OCI-LY1 (cell line): ENCODE results near the gene CYB5R4.

ENCODE experiments used
- H2AFZ ChIP-seq: fragments of 200-600 bp; sonication (generic), shearing (Covaris generic); 2 replicates; pipeline ENCODE4 v1.6.0; 2014; ENCODE audit warnings: antibody characterized with exemption, mild to moderate bottlenecking, low read length
- H3F3A ChIP-seq: fragments of 200-600 bp; sonication (generic), shearing (Covaris generic); 2 replicates; pipeline ENCODE4 v1.6.0; 2014; ENCODE audit warnings: mild to moderate bottlenecking, antibody characterized with exemption, low read length, moderate library complexity; ENCODE audit not compliant: insufficient read depth
- H3K27ac ChIP-seq: fragments of 200-600 bp; sonication (generic); 2 replicates; pipeline ENCODE4 v1.5.1; 2014; ENCODE audit warnings: low read length, mixed run types, mild to moderate bottlenecking, low read depth; ENCODE audit not compliant: poor library complexity, severe bottlenecking
- H3K27me3 ChIP-seq: fragments of 200-600 bp; sonication (generic); 2 replicates; pipeline ENCODE4 v1.6.0; 2014; ENCODE audit warnings: antibody characterized with exemption, mild to moderate bottlenecking, low read length, moderate library complexity; ENCODE audit not compliant: insufficient read depth
- H3K36me3 ChIP-seq: fragments of 200-600 bp; sonication (generic); 2 replicates; pipeline ENCODE4 v1.6.1; 2014; ENCODE audit warnings: mild to moderate bottlenecking, antibody characterized with exemption, low read length, moderate library complexity, mixed read lengths; ENCODE audit not compliant: insufficient read depth
- H3K4me1 ChIP-seq: fragments of 200-600 bp; sonication (generic); 2 replicates; pipeline ENCODE4 v1.5.1; 2014; ENCODE audit warnings: mild to moderate bottlenecking, low read length, moderate library complexity; ENCODE audit not compliant: insufficient read depth, severe bottlenecking
- H3K4me2 ChIP-seq: fragments of 200-600 bp; sonication (generic), shearing (Covaris generic); 2 replicates; pipeline ENCODE4 v1.6.1; 2014; ENCODE audit warnings: low read length
- H3K4me3 ChIP-seq: fragments of 200-600 bp; sonication (generic); 2 replicates; pipeline ENCODE4 v1.5.1; 2014; ENCODE audit warnings: low read length, low read depth, mild to moderate bottlenecking, mixed read lengths; ENCODE audit not compliant: poor library complexity, severe bottlenecking
- H3K79me2 ChIP-seq: fragments of 200-600 bp; shearing (Covaris generic); 2 replicates; pipeline ENCODE4 v1.6.1; 2016; ENCODE audit warnings: mixed run types, low read length, mixed read lengths; ENCODE audit not compliant: insufficient read depth
- H3K9ac ChIP-seq: fragments of 200-600 bp; sonication (generic), shearing (Covaris generic); 2 replicates; pipeline ENCODE4 v1.6.1; 2014; ENCODE audit warnings: mild to moderate bottlenecking, low read length, mixed read lengths
- H3K9me2 ChIP-seq: fragments of 200-600 bp; sonication (generic), shearing (Covaris generic); 2 replicates; pipeline ENCODE4 v1.6.1; 2014; ENCODE audit warnings: low read depth, mild to moderate bottlenecking, low read length, mixed read lengths
- H3K9me3 ChIP-seq: fragments of 200-600 bp; shearing (Covaris generic); 2 replicates; pipeline ENCODE4 v1.6.1; 2014; ENCODE audit warnings: low read length, mixed read lengths
- H4K20me1 ChIP-seq: fragments of 200-600 bp; sonication (generic), shearing (Covaris generic); 2 replicates; pipeline ENCODE4 v1.6.0; 2016; ENCODE audit warnings: mild to moderate bottlenecking, low read length; ENCODE audit not compliant: insufficient read depth
- EZH2 ChIP-seq: fragments of 200-600 bp; sonication (generic), shearing (Covaris generic); IDR thresholded peaks from 2 replicates; pipeline ENCODE4 v1.8.0; 2017; ENCODE audit warnings: borderline replicate concordance, mixed run types, mild to moderate bottlenecking, antibody characterized with exemption, low read length, moderate library complexity, mixed read lengths
- TF ChIP-seq, protein P1 (sequence below): fragments of 200-600 bp; sonication (generic), shearing (Covaris generic); IDR thresholded peaks from 2 replicates; pipeline ENCODE4 v1.5.1; 2017; ENCODE audit warnings: mild to moderate bottlenecking, antibody characterized with exemption, low read length, moderate library complexity, mixed read lengths

CYB5R4 gene

DNA sequence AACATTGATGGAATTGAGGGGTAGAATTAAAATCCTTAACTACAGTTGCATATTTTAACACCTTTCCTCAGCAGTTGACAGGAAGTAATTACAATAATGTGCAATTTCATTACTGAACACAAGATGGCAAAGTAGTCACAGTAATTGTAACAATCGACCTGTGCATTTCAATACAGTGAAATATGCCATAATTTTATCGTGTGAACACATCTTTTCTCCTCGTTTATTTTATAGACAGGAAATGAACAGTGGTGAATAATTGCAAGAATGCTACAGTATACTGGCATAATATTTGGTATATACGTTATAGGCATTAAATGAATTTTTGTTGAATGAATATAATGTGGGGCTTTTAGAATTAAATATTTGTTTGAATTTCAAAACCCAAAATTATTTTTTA lies 25.0 kb downstream of the CYB5R4 start:
- H3K4me1 ChIP-seq, result peaks cover 4% of the 10 kb centered on the region
- H3K9me2 ChIP-seq, result no peaks in the 10 kb centered on the region
- H3K79me2 ChIP-seq, result peaks cover 14% of the 10 kb centered on the region
- no peak overlapping the region for H2AFZ ChIP-seq
- no peaks in the 10 kb centered on the region for H3F3A ChIP-seq
- H3K9ac ChIP-seq, result no peak overlapping the region
- H3K36me3 ChIP-seq, result no peaks in the 10 kb centered on the region
- no peak overlapping the region for H3K4me2 ChIP-seq
- no peaks in the 10 kb centered on the region for H4K20me1 ChIP-seq
- TF ChIP-seq, protein P1, sequence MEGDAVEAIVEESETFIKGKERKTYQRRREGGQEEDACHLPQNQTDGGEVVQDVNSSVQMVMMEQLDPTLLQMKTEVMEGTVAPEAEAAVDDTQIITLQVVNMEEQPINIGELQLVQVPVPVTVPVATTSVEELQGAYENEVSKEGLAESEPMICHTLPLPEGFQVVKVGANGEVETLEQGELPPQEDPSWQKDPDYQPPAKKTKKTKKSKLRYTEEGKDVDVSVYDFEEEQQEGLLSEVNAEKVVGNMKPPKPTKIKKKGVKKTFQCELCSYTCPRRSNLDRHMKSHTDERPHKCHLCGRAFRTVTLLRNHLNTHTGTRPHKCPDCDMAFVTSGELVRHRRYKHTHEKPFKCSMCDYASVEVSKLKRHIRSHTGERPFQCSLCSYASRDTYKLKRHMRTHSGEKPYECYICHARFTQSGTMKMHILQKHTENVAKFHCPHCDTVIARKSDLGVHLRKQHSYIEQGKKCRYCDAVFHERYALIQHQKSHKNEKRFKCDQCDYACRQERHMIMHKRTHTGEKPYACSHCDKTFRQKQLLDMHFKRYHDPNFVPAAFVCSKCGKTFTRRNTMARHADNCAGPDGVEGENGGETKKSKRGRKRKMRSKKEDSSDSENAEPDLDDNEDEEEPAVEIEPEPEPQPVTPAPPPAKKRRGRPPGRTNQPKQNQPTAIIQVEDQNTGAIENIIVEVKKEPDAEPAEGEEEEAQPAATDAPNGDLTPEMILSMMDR, result peak; percentile 80
- no peak for TF ChIP-seq EZH2
- H3K4me3 ChIP-seq, result no peak overlapping the region
- H3K9me3 ChIP-seq, result peaks cover 2% of the 10 kb centered on the region; the same call in 1 of the 2 replicates
- no peak overlapping the region for H3K27ac ChIP-seq
- no peaks in the 10 kb centered on the region for H3K27me3 ChIP-seq

DNA sequence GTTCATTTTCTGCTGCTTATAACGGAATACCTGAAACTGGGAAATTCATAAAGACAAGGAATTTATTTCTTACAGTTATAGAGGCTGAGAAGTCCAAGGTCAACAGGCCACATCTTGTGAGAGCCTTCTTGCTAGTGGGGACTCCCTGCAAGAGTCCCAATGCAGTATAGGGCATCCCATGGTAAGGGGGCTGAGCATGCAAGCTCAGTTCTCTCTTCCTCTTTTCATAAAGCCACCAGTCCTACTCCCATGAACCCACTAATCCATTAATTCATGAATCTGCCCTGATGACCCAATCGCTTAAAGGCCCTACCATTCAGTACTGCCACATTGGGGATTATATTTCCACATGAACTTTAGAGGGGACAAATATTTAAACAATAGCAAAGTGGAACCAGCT lies 26.5 kb downstream of the CYB5R4 start:
- no peak overlapping the region for H3K9ac ChIP-seq
- H3K79me2 ChIP-seq, result peaks cover 5% of the 10 kb centered on the region
- no peaks in the 10 kb centered on the region for H3K27me3 ChIP-seq
- H4K20me1 ChIP-seq, result no peaks in the 10 kb centered on the region
- H3K9me2 ChIP-seq, result no peaks in the 10 kb centered on the region
- no peak overlapping the region for H2AFZ ChIP-seq
- H3K36me3 ChIP-seq, result no peaks in the 10 kb centered on the region
- TF ChIP-seq EZH2, result no peak
- TF ChIP-seq, protein P1, result no peak
- no peaks in the 10 kb centered on the region for H3F3A ChIP-seq
- no peak overlapping the region for H3K4me3 ChIP-seq
- no peak overlapping the region for H3K4me2 ChIP-seq
- no peak overlapping the region for H3K27ac ChIP-seq
- peaks cover under 1% of the 10 kb centered on the region for H3K4me1 ChIP-seq
- peaks cover 2% of the 10 kb centered on the region; the same call in 1 of the 2 replicates for H3K9me3 ChIP-seq

DNA sequence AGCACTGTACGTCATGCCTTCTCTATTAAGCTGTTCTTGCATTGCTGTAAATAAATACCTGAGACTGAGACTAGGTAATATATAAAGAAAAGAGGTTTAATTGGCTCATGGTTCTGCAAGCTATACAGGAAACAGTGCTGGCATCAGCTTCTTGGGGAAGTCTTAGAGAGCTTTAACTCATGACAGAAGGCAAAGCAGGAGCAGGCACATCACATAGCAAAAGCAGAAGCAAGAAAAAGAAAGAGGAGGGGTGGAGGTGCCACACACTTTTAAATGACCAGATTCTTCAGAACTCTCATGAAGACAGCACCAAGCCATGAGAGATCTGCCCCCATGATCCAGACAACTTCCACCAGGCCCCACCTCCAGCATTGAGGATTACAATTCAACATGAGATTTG lies 30.1 kb downstream of the CYB5R4 start:
- no peaks in the 10 kb centered on the region for H4K20me1 ChIP-seq
- no peaks in the 10 kb centered on the region for H3K79me2 ChIP-seq
- no peaks in the 10 kb centered on the region for H3F3A ChIP-seq

More for the DNA sequence above, 30.1 kb downstream of the CYB5R4 start:
- Histone ChIP-seq H3K4me2 (no peak overlapping the region), H3K4me3 (no peak overlapping the region), H3K9ac (no peak overlapping the region), H3K27ac (no peak overlapping the region), H2AFZ (no peak overlapping the region), H3K4me1 (no peaks in the 10 kb centered on the region), H3K9me3 (peaks cover 2% of the 10 kb centered on the region; the same call in 1 of the 2 replicates), H3K36me3 (peaks cover 4% of the 10 kb centered on the region; the same call in 1 of the 2 replicates), H3K9me2 (no peaks in the 10 kb centered on the region), H3K27me3 (no peaks in the 10 kb centered on the region)
- TF ChIP-seq EZH2, result no peak
- TF ChIP-seq, protein P1, result no peak
